SIG-M5 (cell line): Measurements from ENCODE around the gene TSPAN14.

Experiments
- DNase-seq: peaks from one replicate; lab custom pipeline; 2025; lab: John Stamatoyannopoulos, UW

The TSPAN14 gene

GRCh38 chr10:80504897-80505465, 50.9 kb downstream of the TSPAN14 start:
- DNase-seq, result no peak

- DNase-seq, result no peak
Observed at GRCh38 chr10:80506189-80506575, 52.1 kb downstream of the TSPAN14 start.

GRCh38 chr10:80506836-80507487, 52.9 kb downstream of the TSPAN14 start:
- DNase-seq, result no peak

- no peak for DNase-seq
Observed at GRCh38 chr10:80509108-80509402, 54.9 kb downstream of the TSPAN14 start.

- no peak for DNase-seq
Observed at GRCh38 chr10:80509403-80510161, 55.5 kb downstream of the TSPAN14 start.

- DNase-seq, result no peak
Observed at GRCh38 chr10:80512031-80512526, 58.0 kb downstream of the TSPAN14 start.

- no peak for DNase-seq
Observed at GRCh38 chr10:80513106-80513505, 59.0 kb downstream of the TSPAN14 start.

- DNase-seq, result no peak
Observed at GRCh38 chr10:80515511-80515910, 61.4 kb downstream of the TSPAN14 start.

GRCh38 chr10:80515941-80516340, 61.8 kb downstream of the TSPAN14 start:
- no peak for DNase-seq

- no peak for DNase-seq
Observed at GRCh38 chr10:80516506-80517075, 62.5 kb downstream of the TSPAN14 start.

GRCh38 chr10:80517416-80518142, 63.5 kb downstream of the TSPAN14 start:
- no peak for DNase-seq

- DNase-seq, result no peak
Observed at GRCh38 chr10:80518143-80518806, 64.2 kb downstream of the TSPAN14 start.

- no peak for DNase-seq
Observed at GRCh38 chr10:80518807-80519360, 64.8 kb downstream of the TSPAN14 start.

GRCh38 chr10:80519936-80520650, 66.0 kb downstream of the TSPAN14 start:
- DNase-seq, result no peak

- no peak for DNase-seq
Observed at GRCh38 chr10:80520661-80521470, 66.8 kb downstream of the TSPAN14 start.

- DNase-seq, result no peak
Observed at GRCh38 chr10:80522756-80523363, 68.8 kb downstream of the TSPAN14 start.

- no peak for DNase-seq
Observed at GRCh38 chr10:80523773-80524172, 69.7 kb downstream of the TSPAN14 start.

- DNase-seq, result no peak
Observed at GRCh38 chr10:80524190-80524909, 70.2 kb downstream of the TSPAN14 start.

- no peak for DNase-seq
Observed at GRCh38 chr10:80526218-80526617, 72.1 kb downstream of the TSPAN14 start.
